Right atrium auricular region (tissue), 2 donors: Measurements from ENCODE around the gene PIGP. TPM values are rescaled to one million over a fixed set of nuclear protein-coding genes. Genes with fewer than 3 reads are reported as not detected.

Source experiments
- DNase-seq: peaks from one replicate; pipeline ENCODE4 v3.0.0-alpha.2; 2019; ENCODE audit warnings: low spot score
- H3K27ac ChIP-seq, 2 donors: fragments of 200-600 bp; sonication (generic); 1 replicate in 1 of 2; 2 replicates in 1 of 2; pipeline ENCODE4 v1.5.1; 2016 to 2019
- H3K27me3 ChIP-seq, 2 donors: fragments of 200-600 bp; sonication (generic); one replicate each; pipeline versions ENCODE4 v1.5.1 to v1.6.0; 2017 to 2019
- H3K36me3 ChIP-seq: fragments of 200-600 bp; sonication (generic); one replicate; pipeline ENCODE4 v1.5.1; 2016
- H3K4me1 ChIP-seq, 2 donors: fragments of 200-600 bp; sonication (generic); one replicate each; pipeline versions ENCODE4 v1.5.1 to v1.6.0; 2017 to 2019
- H3K4me3 ChIP-seq, 2 donors: fragments of 200-600 bp; sonication (generic); 1 replicate in 1 of 2; 2 replicates in 1 of 2; pipeline ENCODE4 v1.5.1; 2017 to 2019; ENCODE audit warnings: mild to moderate bottlenecking in 1 of 2, moderate library complexity in 1 of 2
- H3K9me3 ChIP-seq, 2 donors: fragments of 200-600 bp; sonication (generic); one replicate each; pipeline ENCODE4 v1.5.1; 2019
- CTCF ChIP-seq, 2 donors: fragments of 200-600 bp; sonication (generic); IDR thresholded peaks; one replicate each; pipeline ENCODE4 v1.5.1; 2019; ENCODE audit warnings: antibody characterized with exemption in 2 of 2
- total RNA-seq, 2 donors: library from RNA; depleted of rRNA; stranded (reverse); fragments of >200 nt; gene quantifications; one replicate each; pipeline ENCODE4 v1.1.0, GENCODE V29; 2016

PIGP gene
- total RNA-seq, 2 donors from 2014 or later: 26.1 to 37.3 TPM

GRCh38 chr21:37047079-37047478, 25.8 kb downstream of the PIGP start:
- H3K27me3 ChIP-seq: no peaks in the 10 kb centered on the region
- TF ChIP-seq CTCF (IDR thresholded peaks at IDR 0.05): no peak
- H3K27ac ChIP-seq: no peak overlapping the region
- H3K4me3 ChIP-seq: no peak overlapping the region
- DNase-seq: no peak
- no peaks in the 10 kb centered on the region for H3K36me3 ChIP-seq
- H3K4me1 ChIP-seq: no peaks in the 10 kb centered on the region
- no peaks in the 10 kb centered on the region for H3K9me3 ChIP-seq

GRCh38 chr21:37045556-37045955, 27.3 kb downstream of the PIGP start:
- DNase-seq: no peak
- TF ChIP-seq CTCF (IDR thresholded peaks at IDR 0.05): no peak
- Histone ChIP-seq H3K4me3 (no peak overlapping the region), H3K4me1 (no peaks in the 10 kb centered on the region), H3K27ac (no peak overlapping the region), H3K9me3 (no peaks in the 10 kb centered on the region), H3K36me3 (no peaks in the 10 kb centered on the region), H3K27me3 (no peaks in the 10 kb centered on the region)

GRCh38 chr21:37045149-37045548, 27.7 kb downstream of the PIGP start:
- no peaks in the 10 kb centered on the region for H3K27me3 ChIP-seq
- no peak overlapping the region for H3K27ac ChIP-seq
- no peaks in the 10 kb centered on the region for H3K4me1 ChIP-seq
- no peak overlapping the region for H3K4me3 ChIP-seq
- TF ChIP-seq CTCF (IDR thresholded peaks at IDR 0.05): no peak
- no peaks in the 10 kb centered on the region for H3K36me3 ChIP-seq
- DNase-seq: no peak
- H3K9me3 ChIP-seq: no peaks in the 10 kb centered on the region

- no peak for TF ChIP-seq CTCF (IDR thresholded peaks at IDR 0.05)
- Histone ChIP-seq H3K27me3 (no peaks in the 10 kb centered on the region), H3K36me3 (no peaks in the 10 kb centered on the region), H3K9me3 (no peaks in the 10 kb centered on the region), H3K27ac (no peak overlapping the region), H3K4me1 (no peaks in the 10 kb centered on the region), H3K4me3 (no peak overlapping the region)
- DNase-seq: no peak
These were observed 28.2 kb downstream of the PIGP start for GRCh38 chr21:37044643-37045042.

- H3K27ac ChIP-seq: no peak overlapping the region
- no peak overlapping the region for H3K4me3 ChIP-seq
- no peaks in the 10 kb centered on the region for H3K36me3 ChIP-seq
- no peak for DNase-seq
- no peaks in the 10 kb centered on the region for H3K27me3 ChIP-seq
- no peaks in the 10 kb centered on the region for H3K4me1 ChIP-seq
- TF ChIP-seq CTCF (IDR thresholded peaks at IDR 0.05): no peak
- no peaks in the 10 kb centered on the region for H3K9me3 ChIP-seq
These were observed 29.1 kb downstream of the PIGP start for GRCh38 chr21:37043818-37044217.

- Histone ChIP-seq H3K27me3 (no peaks in the 10 kb centered on the region), H3K27ac (no peak overlapping the region), H3K4me3 (no peak overlapping the region), H3K9me3 (no peaks in the 10 kb centered on the region), H3K36me3 (no peaks in the 10 kb centered on the region), H3K4me1 (no peaks in the 10 kb centered on the region)
- no peak for TF ChIP-seq CTCF (IDR thresholded peaks at IDR 0.05)
- no peak for DNase-seq
These were observed 31.1 kb downstream of the PIGP start for GRCh38 chr21:37041706-37042271.
